Endodermal cell (in vitro differentiated cells): ENCODE data around the gene LTBP3. TPM values are rescaled to one million over a fixed set of nuclear protein-coding genes. Genes with fewer than 3 reads are reported as not detected.

ENCODE experiments used
- DNase-seq: peaks from one replicate; pipeline ENCODE4 v3.0.0-alpha.2; 2017
- H3K27ac ChIP-seq: 2 replicates; pipeline ENCODE4 v1.5.1; 2013; ENCODE audit warnings: mild to moderate bottlenecking, low read depth, low read length, moderate library complexity
- H3K27me3 ChIP-seq: 2 replicates; pipeline ENCODE4 v1.6.1; 2013; ENCODE audit warnings: mild to moderate bottlenecking, low read length, moderate library complexity; ENCODE audit not compliant: insufficient read depth, control insufficient read depth, poor library complexity, severe bottlenecking
- H3K36me3 ChIP-seq: 2 replicates; pipeline ENCODE4 v1.7.0; 2013; ENCODE audit warnings: mild to moderate bottlenecking, low read length, moderate library complexity; ENCODE audit not compliant: control insufficient read depth, insufficient read depth
- H3K4me1 ChIP-seq: one replicate; pipeline ENCODE4 v1.7.0; 2013; ENCODE audit warnings: low read length; ENCODE audit not compliant: control insufficient read depth, insufficient read depth
- H3K4me3 ChIP-seq: 2 replicates; pipeline ENCODE4 v1.5.1; 2013; ENCODE audit warnings: mild to moderate bottlenecking, low read length, moderate library complexity
- H3K9ac ChIP-seq: 2 replicates; pipeline ENCODE4 v1.6.1; 2013; ENCODE audit warnings: mild to moderate bottlenecking, low read length, moderate library complexity; ENCODE audit not compliant: poor library complexity, severe bottlenecking; ENCODE audit errors: extremely low read depth
- H3K9me3 ChIP-seq: 2 replicates; pipeline ENCODE4 v1.6.1; 2013; ENCODE audit warnings: mild to moderate bottlenecking, low read length, moderate library complexity; ENCODE audit not compliant: control insufficient read depth
- H3K27ac Mint-ChIP-seq: 2 replicates; pipeline ENCODE4 v1.8.0; 2020; ENCODE audit warnings: mixed read lengths
- H3K27me3 Mint-ChIP-seq: 2 replicates; pipeline ENCODE4 v1.8.0; 2021; ENCODE audit warnings: mild to moderate bottlenecking, mixed read lengths; ENCODE audit not compliant: insufficient read depth
- H3K36me3 Mint-ChIP-seq: 2 replicates; pipeline ENCODE4 v1.8.0; 2020; ENCODE audit warnings: low read depth, mixed read lengths
- H3K4me1 Mint-ChIP-seq: 2 replicates; pipeline ENCODE4 v1.8.0; 2020; ENCODE audit warnings: mixed read lengths
- H3K4me3 Mint-ChIP-seq: 2 replicates; pipeline ENCODE4 v1.8.0; 2020; ENCODE audit warnings: mild to moderate bottlenecking, moderate library complexity, mixed read lengths
- H3K9me3 Mint-ChIP-seq: 2 replicates; pipeline ENCODE4 v1.8.0; 2020; ENCODE audit warnings: mild to moderate bottlenecking, mixed read lengths
- CTCF ChIP-seq: fragments of 200-600 bp; sonication (generic); conservative IDR thresholded peaks from 2 replicates; pipeline ENCODE4 v1.5.0; 2021; ENCODE audit warnings: antibody characterized with exemption, mild to moderate bottlenecking
- WGBS, 2 experiments: methylation state at CpG; one replicate each; pipeline versions ENCODE4 v1.1.5 to v1.1.7; 2013; ENCODE audit warnings: missing lambda C conversion rate in 2 of 2, mixed read lengths in 1 of 2; ENCODE audit not compliant: insufficient coverage in 1 of 2, insufficient read length in 1 of 2; 5-methylcytosine and 5-hydroxymethylcytosine counted together
- total RNA-seq, 2 donors: library from RNA; stranded (reverse); fragmentation: NEBNext Ultra II Directional in 1 of 2; extraction: Animal tissue kit (Norgen Biotek cat#: 25700) in 1 of 2; gene quantifications; 2 replicates in 1 of 2; 3 replicates in 1 of 2; pipeline ENCODE4 v1.2.1, GENCODE V29; 2021

LTBP3 gene
- total RNA-seq, 2 donors from 2014 or later, result 19.7 to 24.2 TPM

- no peaks in the 10 kb centered on the region for H3K36me3 Mint-ChIP-seq
- no peak overlapping the region for H3K27ac Mint-ChIP-seq
- H3K9me3 ChIP-seq, result no peaks in the 10 kb centered on the region
- H3K4me3 ChIP-seq, result peak overlapping the region; percentile 67
- TF ChIP-seq CTCF, result no peak
- peak; percentile 99 for DNase-seq
- H3K36me3 ChIP-seq, result no peaks in the 10 kb centered on the region
- H3K4me1 ChIP-seq, result no peaks in the 10 kb centered on the region
- peaks cover 11% of the 10 kb centered on the region for H3K4me1 Mint-ChIP-seq
- peak overlapping the region; percentile 37 for H3K4me3 Mint-ChIP-seq
- WGBS, 2 experiments, result 6 to 12% methylated on average over 22 to 63 of the region's 64 CpGs
- no peak overlapping the region for H3K9ac ChIP-seq
- no peak overlapping the region for H3K27ac ChIP-seq
- H3K27me3 ChIP-seq, result peaks cover 62% of the 10 kb centered on the region
- H3K27me3 Mint-ChIP-seq, result peaks cover 89% of the 10 kb centered on the region
- no peaks in the 10 kb centered on the region for H3K9me3 Mint-ChIP-seq
Measured at GRCh38 chr11:65546217-65546958, 11.8 kb downstream of the LTBP3 start.

DNA sequence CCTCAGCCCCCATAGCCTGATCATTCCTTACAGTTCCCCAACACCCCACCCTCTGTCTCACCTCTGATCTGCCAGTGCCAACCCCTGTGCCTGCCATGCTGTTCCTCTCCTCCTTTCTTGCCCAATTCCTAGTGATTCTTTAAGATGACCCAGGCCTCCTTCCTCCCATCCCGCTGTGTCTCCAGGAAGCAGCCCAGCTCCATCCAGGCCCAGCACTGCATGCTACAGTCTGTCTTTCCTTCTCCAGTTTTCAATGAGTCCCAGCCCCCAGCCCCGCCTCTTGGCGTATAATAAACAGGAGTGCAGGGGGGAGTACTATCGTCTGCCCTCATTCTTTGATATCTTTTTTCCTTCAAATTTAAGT is 12.3 kb downstream of the LTBP3 start:
- no peak for DNase-seq
- H3K4me3 ChIP-seq, result peak overlapping the region; percentile 67
- no peak for TF ChIP-seq CTCF

DNA sequence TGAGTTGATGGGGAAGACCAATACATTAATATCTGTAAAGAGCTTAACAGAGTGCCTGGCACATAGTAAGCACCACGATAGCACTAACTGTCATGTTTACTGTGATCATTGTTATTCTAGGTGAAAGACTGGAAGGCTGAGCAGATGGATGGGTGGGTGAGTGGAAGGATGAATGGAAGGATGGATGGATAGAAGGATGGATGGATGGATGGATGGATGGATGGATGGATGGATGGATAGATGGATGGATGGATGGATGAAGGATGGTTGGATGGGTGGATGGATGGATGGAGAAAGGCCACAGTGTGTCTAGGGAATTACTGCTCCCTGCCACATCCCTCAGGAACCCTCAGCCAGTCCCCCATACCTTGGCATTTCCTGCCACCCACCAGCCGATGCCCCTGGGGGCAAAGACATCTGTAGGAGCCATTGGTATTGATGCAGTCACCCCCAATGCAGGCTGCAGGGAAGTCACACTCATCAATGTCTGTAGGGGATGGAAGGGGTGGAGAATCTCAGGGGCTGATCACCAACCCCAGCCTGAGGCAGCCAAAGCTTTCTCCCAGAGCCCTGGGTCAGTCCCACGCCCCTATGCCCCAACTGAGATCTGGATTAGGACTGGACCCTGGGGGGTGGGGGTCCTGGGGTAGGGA is 15.3 kb downstream of the LTBP3 start:
- DNase-seq, result no peak
- Histone ChIP-seq H3K4me3 (no peak overlapping the region), H3K9me3 (no peaks in the 10 kb centered on the region), H3K27me3 (peaks cover 83% of the 10 kb centered on the region), H3K9ac (no peak overlapping the region), H3K4me1 (no peaks in the 10 kb centered on the region), H3K27ac (no peak overlapping the region), H3K36me3 (peaks cover 7% of the 10 kb centered on the region)
- H3K27ac Mint-ChIP-seq, result no peak overlapping the region
- H3K4me1 Mint-ChIP-seq, result peaks cover 3% of the 10 kb centered on the region
- no peak for TF ChIP-seq CTCF
- 63 to 85% methylated on average over 1 to 3 of the region's 3 CpGs for WGBS, 2 experiments
- H3K9me3 Mint-ChIP-seq, result no peaks in the 10 kb centered on the region
- no peak overlapping the region for H3K4me3 Mint-ChIP-seq
- peaks cover 7% of the 10 kb centered on the region for H3K36me3 Mint-ChIP-seq
- peaks cover 88% of the 10 kb centered on the region for H3K27me3 Mint-ChIP-seq

More for the DNA sequence above, 12.3 kb downstream of the LTBP3 start:
- H3K27me3 ChIP-seq, result peaks cover 67% of the 10 kb centered on the region
- H3K36me3 ChIP-seq, result no peaks in the 10 kb centered on the region
- Mint-ChIP-seq H3K27ac (no peak overlapping the region), H3K4me3 (peak overlapping the region; percentile 37), H3K27me3 (peaks cover 88% of the 10 kb centered on the region), H3K9me3 (no peaks in the 10 kb centered on the region), H3K36me3 (no peaks in the 10 kb centered on the region), H3K4me1 (peaks cover 5% of the 10 kb centered on the region)
- H3K9ac ChIP-seq, result no peak overlapping the region
- 51 to 65% methylated on average over 3 to 4 of the region's 4 CpGs for WGBS, 2 experiments
- H3K9me3 ChIP-seq, result no peaks in the 10 kb centered on the region
- no peaks in the 10 kb centered on the region for H3K4me1 ChIP-seq
- H3K27ac ChIP-seq, result no peak overlapping the region
